ENCODE results near the gene PSMC4.

Gene PSMC4

DNA sequence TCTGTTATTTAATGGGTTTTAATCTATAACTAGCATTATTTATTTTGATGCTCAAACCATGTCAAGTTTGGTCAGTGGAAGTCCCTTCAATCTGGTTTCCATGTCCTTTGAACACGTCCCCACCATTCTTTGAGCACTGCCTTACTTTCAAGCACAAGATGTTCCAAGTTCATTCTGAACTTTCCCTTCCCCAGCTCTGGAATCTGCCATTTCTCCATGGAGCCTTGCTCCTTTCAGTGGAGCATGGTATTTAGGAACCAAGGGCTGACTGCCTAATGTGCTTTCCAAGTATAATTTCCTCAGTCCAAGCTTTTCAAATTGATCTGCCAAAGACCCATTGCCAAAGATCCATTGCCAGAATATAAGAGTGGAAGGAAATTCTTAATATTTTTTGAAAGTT is 24.8 kb downstream of the PSMC4 start:
- peaks cover 0 to 4% of the 10 kb centered on the region in 2 donors for H3K4me1 ChIP-seq (ENCODE audit: control insufficient read depth in 1 of 2, insufficient read depth in 2 of 2, low read length in 2 of 2)
- H3K36me3 ChIP-seq (ENCODE audit: control insufficient read depth in 1 of 2, insufficient read depth in 2 of 2, low read length in 2 of 2): peaks cover 0 to 3% of the 10 kb centered on the region in 2 donors
- H3K4me3 ChIP-seq (ENCODE audit: low read depth in 1 of 2, low read length in 2 of 2): peak overlapping the region in 1 of 2 donors; percentile 42
- no peaks in the 10 kb centered on the region for H3K9me3 ChIP-seq (ENCODE audit: control insufficient read depth in 1 of 2, low read length in 2 of 2)
- H3K27me3 ChIP-seq (ENCODE audit: low read depth, low read length): no peaks in the 10 kb centered on the region
- no peak overlapping the region for H3K27ac ChIP-seq (ENCODE audit: low read length)

GRCh38 chr19:39996218-39996810 is 25.3 kb downstream of the PSMC4 start:
- H3K4me1 ChIP-seq (ENCODE audit: control insufficient read depth in 1 of 2, insufficient read depth in 2 of 2, low read length in 2 of 2): peaks cover 0 to 4% of the 10 kb centered on the region in 2 donors

GRCh38 chr19:39996811-39997637 is 26.1 kb downstream of the PSMC4 start, which contains the start of gene ZNF546:
Gene ZNF546 (plus strand): TSS chr19:39997060. CDS start chr19:39998327, 1,267 bp downstream.
- Histone ChIP-seq H3K27ac (ENCODE audit: low read length) (peak within 1 kb of the TSS; percentile 93), H3K4me1 (ENCODE audit: control insufficient read depth in 1 of 2, insufficient read depth in 2 of 2, low read length in 2 of 2) (peaks cover 0 to 4% of the 10 kb centered on the region in 2 donors), H3K27me3 (ENCODE audit: low read depth, low read length) (no peaks in the 10 kb centered on the region), H3K36me3 (ENCODE audit: control insufficient read depth in 1 of 2, insufficient read depth in 2 of 2, low read length in 2 of 2) (peaks cover 0 to 3% of the 10 kb centered on the region in 2 donors), H3K4me3 (ENCODE audit: low read depth in 1 of 2, low read length in 2 of 2) (peak within 1 kb of the TSS; percentile 83 to 95), H3K9me3 (ENCODE audit: control insufficient read depth in 1 of 2, low read length in 2 of 2) (no peaks in the 10 kb centered on the region)

More at GRCh38 chr19:39996218-39996810, 25.3 kb downstream of the PSMC4 start:
- peak overlapping the region; percentile 93 for H3K27ac ChIP-seq (ENCODE audit: low read length)
- no peaks in the 10 kb centered on the region for H3K27me3 ChIP-seq (ENCODE audit: low read depth, low read length)
- peak overlapping the region; percentile 83 to 95 for H3K4me3 ChIP-seq (ENCODE audit: low read depth in 1 of 2, low read length in 2 of 2)
- H3K9me3 ChIP-seq (ENCODE audit: control insufficient read depth in 1 of 2, low read length in 2 of 2): no peaks in the 10 kb centered on the region
- peaks cover 0 to 3% of the 10 kb centered on the region in 2 donors for H3K36me3 ChIP-seq (ENCODE audit: control insufficient read depth in 1 of 2, insufficient read depth in 2 of 2, low read length in 2 of 2)

DNA sequence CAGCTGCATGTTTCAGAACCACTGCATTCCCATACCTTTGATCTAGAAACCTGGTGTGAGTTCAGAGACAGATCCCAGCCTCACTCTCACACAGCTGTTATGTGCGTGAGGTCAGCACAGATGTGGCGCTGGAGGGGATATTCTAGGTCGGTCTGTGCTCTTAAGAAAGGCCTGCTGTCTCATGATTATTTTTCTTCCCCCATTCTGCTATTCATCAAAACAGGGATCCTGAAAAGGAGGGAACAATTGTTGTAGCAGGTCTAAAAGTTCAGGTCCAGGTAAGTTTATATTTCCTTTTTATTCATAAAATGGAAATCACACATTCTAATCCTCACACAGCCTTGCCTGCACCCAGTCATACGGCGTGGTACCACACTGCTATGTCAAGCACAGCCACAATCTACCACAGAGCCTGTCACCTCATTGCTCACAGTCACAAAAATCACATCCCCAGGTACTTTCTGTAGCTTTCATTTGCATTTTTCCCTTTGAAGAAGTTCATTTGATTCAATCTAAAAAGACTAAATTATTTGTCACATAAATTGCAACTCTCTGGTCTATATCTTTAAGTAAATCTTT is 26.8 kb downstream of the PSMC4 start:
- H3K9me3 ChIP-seq (ENCODE audit: control insufficient read depth in 1 of 2, low read length in 2 of 2): no peaks in the 10 kb centered on the region

GRCh38 chr19:39998501-39998900 is 27.5 kb downstream of the PSMC4 start:
- Histone ChIP-seq H3K27me3 (ENCODE audit: low read depth, low read length) (no peaks in the 10 kb centered on the region), H3K4me3 (ENCODE audit: low read depth in 1 of 2, low read length in 2 of 2) (no peak overlapping the region), H3K4me1 (ENCODE audit: control insufficient read depth in 1 of 2, insufficient read depth in 2 of 2, low read length in 2 of 2) (peaks cover 0 to 4% of the 10 kb centered on the region in 2 donors), H3K36me3 (ENCODE audit: control insufficient read depth in 1 of 2, insufficient read depth in 2 of 2, low read length in 2 of 2) (peaks cover 0 to 3% of the 10 kb centered on the region in 2 donors), H3K27ac (ENCODE audit: low read length) (no peak overlapping the region), H3K9me3 (ENCODE audit: control insufficient read depth in 1 of 2, low read length in 2 of 2) (no peaks in the 10 kb centered on the region)

More for the DNA sequence above, 26.8 kb downstream of the PSMC4 start:
- no peaks in the 10 kb centered on the region for H3K27me3 ChIP-seq (ENCODE audit: low read depth, low read length)
- peaks cover 0 to 3% of the 10 kb centered on the region in 2 donors for H3K36me3 ChIP-seq (ENCODE audit: control insufficient read depth in 1 of 2, insufficient read depth in 2 of 2, low read length in 2 of 2)
- peaks cover 0 to 4% of the 10 kb centered on the region in 2 donors for H3K4me1 ChIP-seq (ENCODE audit: control insufficient read depth in 1 of 2, insufficient read depth in 2 of 2, low read length in 2 of 2)
- H3K4me3 ChIP-seq (ENCODE audit: low read depth in 1 of 2, low read length in 2 of 2): peak overlapping the region; percentile 83 to 95
- H3K27ac ChIP-seq (ENCODE audit: low read length): peak overlapping the region; percentile 93

DNA sequence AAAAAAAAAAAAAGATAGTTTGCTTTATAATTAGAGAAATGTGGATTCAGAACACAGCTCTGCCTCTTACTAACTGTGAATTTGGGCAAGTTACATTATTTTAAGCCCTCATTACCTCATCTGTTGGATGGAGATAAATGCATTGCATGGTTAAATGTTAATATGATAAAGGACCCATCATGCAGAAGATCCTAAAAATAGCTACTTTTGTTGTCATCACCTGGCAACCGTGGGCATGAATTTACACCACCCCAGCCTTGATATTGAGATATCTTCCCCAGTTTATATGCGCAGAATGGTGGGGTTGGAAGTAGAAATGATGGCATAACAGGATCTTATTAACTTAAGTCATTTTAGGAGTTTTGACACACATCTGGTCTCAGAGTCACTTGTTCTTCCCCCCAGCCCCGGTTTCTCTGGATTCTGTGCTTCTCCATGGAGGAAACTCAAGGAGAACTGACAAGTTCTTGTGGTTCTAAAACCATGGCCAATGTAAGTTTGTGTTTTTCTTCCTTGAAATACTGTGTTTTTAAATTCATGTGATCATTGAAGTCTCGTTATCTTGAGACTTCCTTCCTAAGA is 34.8 kb downstream of the PSMC4 start:
- no peak overlapping the region for H3K27ac ChIP-seq (ENCODE audit: low read length)
- no peak overlapping the region for H3K4me3 ChIP-seq (ENCODE audit: low read depth in 1 of 2, low read length in 2 of 2)
- H3K27me3 ChIP-seq (ENCODE audit: low read depth, low read length): no peaks in the 10 kb centered on the region
- peaks cover 21 to 44% of the 10 kb centered on the region in 2 donors for H3K36me3 ChIP-seq (ENCODE audit: control insufficient read depth in 1 of 2, insufficient read depth in 2 of 2, low read length in 2 of 2)
- H3K9me3 ChIP-seq (ENCODE audit: control insufficient read depth in 1 of 2, low read length in 2 of 2): no peaks in the 10 kb centered on the region
- peaks cover 0 to 6% of the 10 kb centered on the region in 2 donors for H3K4me1 ChIP-seq (ENCODE audit: control insufficient read depth in 1 of 2, insufficient read depth in 2 of 2, low read length in 2 of 2)

DNA sequence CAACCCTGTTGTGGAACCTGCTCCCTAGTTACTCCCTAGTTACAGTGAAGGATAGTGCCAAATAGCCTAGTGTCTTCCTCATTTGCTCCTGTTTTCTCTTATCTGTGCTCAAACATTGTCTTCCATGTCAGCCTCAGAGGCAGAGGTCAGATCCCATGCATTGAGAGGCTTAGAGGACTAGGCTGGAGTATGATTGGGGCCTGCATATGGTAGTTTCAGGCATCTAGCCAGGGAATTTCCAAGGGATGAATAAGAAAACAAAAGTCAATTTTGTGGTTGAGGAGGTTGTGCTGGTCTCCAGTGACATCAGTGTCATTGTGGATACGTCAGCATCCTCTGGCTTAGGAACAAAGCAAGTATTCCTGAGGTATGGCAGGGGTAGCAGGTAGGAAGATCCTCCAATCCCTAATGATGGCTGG is 35.3 kb downstream of the PSMC4 start:
- H3K27me3 ChIP-seq (ENCODE audit: low read depth, low read length): no peaks in the 10 kb centered on the region
- peaks cover 21 to 49% of the 10 kb centered on the region in 2 donors for H3K36me3 ChIP-seq (ENCODE audit: control insufficient read depth in 1 of 2, insufficient read depth in 2 of 2, low read length in 2 of 2)
- no peak overlapping the region for H3K4me3 ChIP-seq (ENCODE audit: low read depth in 1 of 2, low read length in 2 of 2)
- no peak overlapping the region for H3K27ac ChIP-seq (ENCODE audit: low read length)
- H3K4me1 ChIP-seq (ENCODE audit: control insufficient read depth in 1 of 2, insufficient read depth in 2 of 2, low read length in 2 of 2): peaks cover 0 to 6% of the 10 kb centered on the region in 2 donors
- H3K9me3 ChIP-seq (ENCODE audit: control insufficient read depth in 1 of 2, low read length in 2 of 2): no peaks in the 10 kb centered on the region

- H3K4me1 ChIP-seq (ENCODE audit: control insufficient read depth in 1 of 2, insufficient read depth in 2 of 2, low read length in 2 of 2): peaks cover 0 to 6% of the 10 kb centered on the region in 2 donors
- H3K4me3 ChIP-seq (ENCODE audit: low read depth in 1 of 2, low read length in 2 of 2): no peak overlapping the region
- H3K27me3 ChIP-seq (ENCODE audit: low read depth, low read length): no peaks in the 10 kb centered on the region
- H3K27ac ChIP-seq (ENCODE audit: low read length): no peak overlapping the region
- H3K36me3 ChIP-seq (ENCODE audit: control insufficient read depth in 1 of 2, insufficient read depth in 2 of 2, low read length in 2 of 2): peaks cover 35 to 82% of the 10 kb centered on the region in 2 donors
- peaks cover 24 to 25% of the 10 kb centered on the region in 2 donors for H3K9me3 ChIP-seq (ENCODE audit: control insufficient read depth in 1 of 2, low read length in 2 of 2)
These were observed 38.7 kb downstream of the PSMC4 start for GRCh38 chr19:40009674-40010073.

- Histone ChIP-seq H3K4me1 (ENCODE audit: control insufficient read depth in 1 of 2, insufficient read depth in 2 of 2, low read length in 2 of 2) (no peaks in the 10 kb centered on the region), H3K9me3 (ENCODE audit: control insufficient read depth in 1 of 2, low read length in 2 of 2) (peaks cover 34 to 61% of the 10 kb centered on the region in 2 donors), H3K36me3 (ENCODE audit: control insufficient read depth in 1 of 2, insufficient read depth in 2 of 2, low read length in 2 of 2) (peaks cover 15 to 63% of the 10 kb centered on the region in 2 donors), H3K27ac (ENCODE audit: low read length) (no peak overlapping the region), H3K4me3 (ENCODE audit: low read depth in 1 of 2, low read length in 2 of 2) (peak overlapping the region; percentile 27 to 29), H3K27me3 (ENCODE audit: low read depth, low read length) (no peaks in the 10 kb centered on the region)
These were observed 43.0 kb downstream of the PSMC4 start for GRCh38 chr19:40013991-40014390.

DNA sequence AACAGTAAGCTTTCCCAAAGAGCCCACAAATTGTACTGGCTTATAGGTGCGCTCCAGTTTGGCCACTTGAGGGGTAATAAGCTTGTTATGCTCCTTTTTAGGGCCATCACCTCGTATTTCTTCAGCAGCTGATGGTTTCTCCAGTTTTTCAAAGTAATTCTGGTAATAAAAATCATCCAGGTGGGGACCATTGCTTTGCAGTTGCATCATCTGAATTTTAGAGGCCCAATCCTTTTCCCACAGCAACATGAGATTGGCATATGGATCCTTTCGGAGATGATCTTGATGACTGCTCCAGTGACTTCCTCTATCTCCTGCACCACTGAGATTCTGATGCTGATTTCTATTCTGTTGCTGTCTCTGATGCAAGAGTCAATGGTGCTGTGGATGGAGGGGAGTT is 53.0 kb downstream of the PSMC4 start:
- Histone ChIP-seq H3K27ac (ENCODE audit: low read length) (no peak overlapping the region), H3K9me3 (ENCODE audit: control insufficient read depth in 1 of 2, low read length in 2 of 2) (peaks cover 55 to 78% of the 10 kb centered on the region in 2 donors), H3K4me1 (ENCODE audit: control insufficient read depth in 1 of 2, insufficient read depth in 2 of 2, low read length in 2 of 2) (no peaks in the 10 kb centered on the region), H3K36me3 (ENCODE audit: control insufficient read depth in 1 of 2, insufficient read depth in 2 of 2, low read length in 2 of 2) (no peaks in the 10 kb centered on the region), H3K4me3 (ENCODE audit: low read depth in 1 of 2, low read length in 2 of 2) (peak overlapping the region in 1 of 2 donors; percentile 52), H3K27me3 (ENCODE audit: low read depth, low read length) (no peaks in the 10 kb centered on the region)
